ENCODE measurements around the gene ERFL. TPM values are rescaled to one million over a fixed set of nuclear protein-coding genes. Genes with fewer than 3 reads are reported as not detected.

The ERFL gene
- total and polyA plus RNA-seq, 2 of the 8 experiments (the other 6 are each of a cell fraction or from before 2014, with no cell fraction given) = 0.12 TPM; not detected in 1

GRCh38 chr19:41860419-41861115 lies 67.7 kb downstream of the ERFL start:
- Histone ChIP-seq H2BK120ac (replicated peaks; ENCODE audit: low read depth, low read length) (peak overlapping the region; percentile 38), H3K79me1 (ENCODE audit: low read depth, low read length) (peaks cover 18% of the 10 kb centered on the region), H3K23me2 (ENCODE audit: low read depth, low read length) (peaks cover 6% of the 10 kb centered on the region), H3K4ac (replicated peaks; ENCODE audit: insufficient read length, low read depth, low read length) (peak overlapping the region; percentile 100), H2AFZ (ENCODE audit: low read length) (no peak overlapping the region), H3K56ac (replicated peaks; ENCODE audit: insufficient read length, low read depth, low read length) (peak overlapping the region; percentile 93), H3K27ac (ENCODE audit: low read depth, low read length) (peak overlapping the region; percentile 95), H2BK5ac (ENCODE audit: low read depth, low read length) (peak overlapping the region; percentile 98), H3K27me3 (replicated peaks in 1 of 4; ENCODE audit: control insufficient read depth in 3 of 4, extremely low read depth in 1 of 4, insufficient read depth in 3 of 4, low read length in 3 of 4) (no peaks in the 10 kb centered on the region), H2BK20ac (ENCODE audit: low read length) (no peak overlapping the region), H3K36me3 (ENCODE audit: control insufficient read depth in 2 of 4, insufficient read depth in 4 of 4, low read length in 3 of 4) (peaks cover 44 to 51% (median 48%) of the 10 kb centered on the region in 4 experiments), H3K9ac (replicated peaks in 1 of 4; ENCODE audit: extremely low read depth in 1 of 4, low read depth in 3 of 4, low read length in 3 of 4) (peak overlapping the region; percentile 98 to 100 (median 99)), H3K79me2 (ENCODE audit: control insufficient read depth in 1 of 2, insufficient read depth in 2 of 2, low read length in 2 of 2) (peaks cover 22 to 55% of the 10 kb centered on the region in 2 experiments), H4K8ac (ENCODE audit: extremely low read depth, insufficient read depth, low read length) (peak overlapping the region; percentile 94), H2BK15ac (ENCODE audit: low read length) (peak overlapping the region; percentile 36; the same call in 1 of the 2 replicates), H3K23ac (ENCODE audit: insufficient read length) (no peak overlapping the region), H3K9me3 (ENCODE audit: insufficient read depth in 2 of 2, low read depth in 1 of 2, low read length in 1 of 2) (no peaks in the 10 kb centered on the region), H3K14ac (ENCODE audit: insufficient read length) (no peak overlapping the region), H3K18ac (ENCODE audit: extremely low read depth, low read length) (peak overlapping the region; percentile 92), H3K4me2 (ENCODE audit: insufficient read depth in 1 of 2, low read depth in 2 of 2, low read length in 2 of 2) (peak overlapping the region; percentile 92 to 97), H4K5ac (ENCODE audit: insufficient read length, low read depth, low read length) (peak overlapping the region; percentile 75), H2BK12ac (ENCODE audit: low read depth, low read length) (no peak overlapping the region), H3K4me3 (ENCODE audit: extremely low read depth in 1 of 4, insufficient read depth in 2 of 4, low read depth in 3 of 4, low read length in 4 of 4) (peak overlapping the region; percentile 81 to 99 (median 96)), H3K4me1 (replicated peaks in 1 of 4; ENCODE audit: control insufficient read depth in 3 of 4, insufficient read depth in 4 of 4, low read length in 3 of 4) (peaks cover 3 to 26% (median 14%) of the 10 kb centered on the region in 4 experiments), H4K20me1 (replicated peaks in 1 of 2; ENCODE audit: control insufficient read depth in 1 of 2, insufficient read depth in 2 of 2, low read length in 2 of 2) (peaks cover 20 to 24% of the 10 kb centered on the region in 2 experiments), H4K91ac (replicated peaks; ENCODE audit: insufficient read length, low read length) (peak overlapping the region; percentile 96), H2AK5ac (ENCODE audit: low read depth, low read length) (peak overlapping the region; percentile 78)
- ChIA-PET CTCF (ENCODE audit: partially characterized antibody) (interaction anchor here (0.5 to 2.7 kb wide), 7 partner anchors 10 to 108 kb away, joined by 3 to 12 read pairs (median 6); partner anchors contain the start of gene RABAC1), POLR2A (ENCODE audit: partially characterized antibody) (interaction anchor here (0.5 to 7.9 kb wide), 47 partner anchors 10 to 1614 kb away, joined by 3 to 200 read pairs (median 4); partner anchors contain the start of genes ARHGEF1, B3GNT8, CD79A and DMAC2)
- DNase-seq (ENCODE audit: low read depth in 1 of 2, low spot score in 2 of 2) = no peak
- WGBS, 2 experiments (ENCODE audit: extremely low coverage in 1 of 2, insufficient coverage in 1 of 2, insufficient read length in 1 of 2, insufficient replicate concordance in 2 of 2, low coverage in 1 of 2, low lambda C conversion rate in 2 of 2, missing lambda C conversion rate in 1 of 2) = 4% methylated on average over 26 of the region's 45 CpGs; no CpG with 5 or more reads in 1 of the 2 experiments
- FAIRE-seq = no peak
- TF ChIP-seq POLR2A (IDR thresholded peaks at IDR 0.05; ENCODE audit: control extremely low read depth in 1 of 2, low read depth in 2 of 2, low read length in 2 of 2) = peak in 1 of 2 experiments; percentile 84; a peak in 2 of 3 replicates
- TF ChIP-seq KDM5A (IDR thresholded peaks at IDR 0.05; ENCODE audit: low read length) = no peak
- no peak for TF ChIP-seq KDM4A (IDR thresholded peaks at IDR 0.05; ENCODE audit: low read depth, low read length, severe bottlenecking)
- TF ChIP-seq SP1 (IDR thresholded peaks at IDR 0.05; ENCODE audit: low read depth, low read length) = 0 out of 2 replicates have a peak, but pooled peaks have one; percentile 66
- TF ChIP-seq CREB1 (IDR thresholded peaks at IDR 0.05) = no peak
- TF ChIP-seq PHF8 (conservative IDR thresholded peaks at IDR 0.05; ENCODE audit: low read depth, low read length) = 0 out of 2 replicates have a peak, but pooled peaks have one; percentile 0
- TF ChIP-seq SIN3A (conservative IDR thresholded peaks at IDR 0.05 in 1 of 2, IDR thresholded peaks at IDR 0.05 in 1 of 2; ENCODE audit: low read depth in 1 of 2, low read length in 2 of 2) = peak in 1 of 2 experiments; percentile 69; a peak in 1 of 4 replicates

Data from H1 (cell line).